Measurements from ENCODE around the gene LHFPL3. TPM values are rescaled to one million over a fixed set of nuclear protein-coding genes. Genes with fewer than 3 reads are reported as not detected.

LHFPL3 gene
- polyA plus RNA-seq, 1 donor = not detected

DNA sequence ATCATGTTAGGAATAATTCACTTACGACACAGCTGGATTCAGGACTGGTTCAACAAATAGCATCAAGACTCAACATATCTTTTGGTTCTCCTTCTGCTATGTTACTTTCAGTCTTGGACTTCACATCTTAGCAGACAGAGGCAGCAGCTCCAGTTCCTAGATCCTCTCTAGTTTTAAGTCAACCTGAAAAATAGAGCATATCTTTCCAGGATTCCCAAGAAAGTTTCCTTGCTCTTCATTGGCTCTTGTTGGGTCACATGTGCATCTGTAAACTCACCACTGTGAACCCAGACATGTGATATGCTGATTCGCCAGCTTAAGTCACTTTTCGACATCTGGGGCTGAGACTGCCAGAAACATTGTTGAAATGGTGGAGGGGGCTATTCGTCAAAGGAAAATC is 475.5 kb downstream of the LHFPL3 start:
- no peak for DNase-seq

DNA sequence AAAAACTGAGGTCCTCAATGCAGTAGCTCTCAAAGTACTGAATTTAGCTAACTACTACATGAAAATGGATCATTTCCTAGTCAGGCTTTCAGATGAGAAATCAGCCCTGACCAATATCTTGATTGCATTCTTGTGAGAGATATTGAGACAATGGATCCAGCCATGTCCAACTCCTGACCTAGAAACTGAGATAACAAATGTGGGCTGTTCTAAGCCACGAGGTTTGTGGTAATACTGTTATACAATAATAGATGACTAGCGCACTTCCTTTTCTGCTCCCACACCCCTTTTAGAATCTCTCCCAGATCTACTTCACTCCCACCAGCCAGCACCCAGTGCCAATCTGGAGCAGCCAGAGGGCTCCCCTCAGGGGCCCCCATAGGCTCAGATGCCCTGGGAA is 476.3 kb downstream of the LHFPL3 start:
- no peak for DNase-seq

DNA sequence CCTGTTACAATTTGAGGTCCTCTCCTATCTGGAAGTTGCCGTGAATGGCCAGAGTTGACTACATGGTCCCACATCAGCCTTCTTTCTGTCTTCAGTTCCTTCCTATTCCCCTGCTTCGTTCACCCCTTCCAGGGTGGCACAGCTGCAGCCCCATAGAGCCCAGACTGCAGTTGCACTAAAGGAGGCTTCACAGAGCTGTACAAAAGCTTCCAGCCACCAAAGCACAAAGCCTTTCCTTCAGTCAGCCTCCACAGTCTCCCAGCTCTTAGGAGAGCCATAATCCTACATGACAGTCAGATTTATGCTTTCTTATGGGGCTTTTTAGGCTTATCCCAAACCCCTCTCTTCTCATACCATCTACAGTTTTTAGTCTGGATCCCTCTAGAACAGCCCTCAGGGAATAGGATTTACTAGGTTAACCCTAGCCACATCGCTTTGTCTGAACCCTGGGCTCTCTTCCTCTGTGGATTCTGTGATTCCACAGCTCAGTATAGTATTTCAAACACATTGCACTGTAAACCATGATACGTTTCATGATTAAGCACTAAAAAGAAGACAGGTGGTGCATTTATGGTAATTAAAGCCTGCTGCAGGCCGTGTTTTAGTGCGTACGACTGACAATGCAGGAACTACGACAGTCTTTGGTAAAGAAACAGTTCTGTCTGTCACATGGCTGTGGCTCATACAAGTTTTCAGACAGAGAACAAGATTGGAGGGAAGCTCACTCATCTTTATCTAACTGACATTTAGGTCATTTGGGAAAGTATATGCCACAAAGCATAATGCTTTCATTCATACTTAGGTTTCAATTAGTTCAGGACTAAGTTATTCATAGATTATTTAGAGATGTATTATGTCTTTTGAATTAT is 477.3 kb downstream of the LHFPL3 start:
- DNase-seq = no peak

DNA sequence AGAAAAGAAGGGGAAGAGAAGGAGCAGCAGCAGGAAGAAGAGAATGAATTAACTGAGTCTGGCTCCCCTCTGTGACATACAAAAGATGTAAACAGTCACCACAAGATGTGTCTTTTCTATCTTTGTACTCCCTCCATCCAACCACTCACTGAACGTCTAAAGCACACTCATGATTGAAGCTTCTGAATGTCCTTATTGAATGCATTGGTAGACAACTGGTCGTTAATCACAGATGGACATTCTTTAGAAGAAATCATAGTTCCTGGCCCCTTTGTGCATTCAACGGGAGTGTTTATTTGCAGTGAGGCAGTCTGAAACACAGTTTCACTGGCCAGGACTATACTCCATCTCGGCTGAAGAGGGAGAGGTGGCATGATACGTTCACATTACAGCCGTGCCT is 479.3 kb downstream of the LHFPL3 start:
- DNase-seq = no peak

DNA sequence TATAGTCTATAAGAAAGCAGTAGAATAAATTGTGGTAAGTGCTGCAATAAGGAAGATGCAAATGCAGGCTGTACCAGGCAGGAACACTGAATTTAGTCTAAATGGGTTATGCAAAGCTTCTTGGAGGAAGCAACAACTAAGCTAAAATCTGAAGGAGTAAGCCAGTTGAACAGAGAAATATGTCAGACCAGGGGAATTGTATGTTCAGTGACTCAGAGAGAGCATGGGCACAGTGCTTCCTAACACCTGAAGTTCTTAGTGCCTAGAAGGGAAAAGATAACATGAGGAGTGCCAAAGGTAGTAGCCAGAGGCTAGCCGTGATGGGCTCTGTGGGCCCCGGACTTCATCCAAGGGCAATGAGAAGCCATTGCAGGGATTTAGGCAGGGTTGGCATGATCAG is 481.5 kb downstream of the LHFPL3 start:
- no peak for DNase-seq

DNA sequence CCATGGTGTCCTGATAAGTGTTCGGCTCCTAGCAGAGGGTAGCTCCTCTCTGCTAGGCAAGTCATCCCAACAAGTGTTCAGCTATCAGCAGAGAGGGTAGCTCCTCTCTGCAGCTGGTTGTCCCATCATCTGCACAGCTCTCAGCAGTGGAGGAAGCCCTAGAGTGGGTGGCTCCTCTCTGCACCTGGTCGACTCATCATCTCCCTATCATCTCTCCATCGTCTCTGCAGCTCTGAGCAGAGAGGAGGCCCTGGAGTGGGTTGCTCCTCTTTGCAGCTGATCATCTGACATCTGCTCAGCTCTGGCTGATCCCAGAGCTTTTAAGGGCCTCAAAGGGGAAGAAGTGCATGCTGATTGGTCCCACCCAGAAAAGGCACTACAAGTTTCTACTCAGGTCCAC is 485.7 kb downstream of the LHFPL3 start:
- DNase-seq = no peak

DNA sequence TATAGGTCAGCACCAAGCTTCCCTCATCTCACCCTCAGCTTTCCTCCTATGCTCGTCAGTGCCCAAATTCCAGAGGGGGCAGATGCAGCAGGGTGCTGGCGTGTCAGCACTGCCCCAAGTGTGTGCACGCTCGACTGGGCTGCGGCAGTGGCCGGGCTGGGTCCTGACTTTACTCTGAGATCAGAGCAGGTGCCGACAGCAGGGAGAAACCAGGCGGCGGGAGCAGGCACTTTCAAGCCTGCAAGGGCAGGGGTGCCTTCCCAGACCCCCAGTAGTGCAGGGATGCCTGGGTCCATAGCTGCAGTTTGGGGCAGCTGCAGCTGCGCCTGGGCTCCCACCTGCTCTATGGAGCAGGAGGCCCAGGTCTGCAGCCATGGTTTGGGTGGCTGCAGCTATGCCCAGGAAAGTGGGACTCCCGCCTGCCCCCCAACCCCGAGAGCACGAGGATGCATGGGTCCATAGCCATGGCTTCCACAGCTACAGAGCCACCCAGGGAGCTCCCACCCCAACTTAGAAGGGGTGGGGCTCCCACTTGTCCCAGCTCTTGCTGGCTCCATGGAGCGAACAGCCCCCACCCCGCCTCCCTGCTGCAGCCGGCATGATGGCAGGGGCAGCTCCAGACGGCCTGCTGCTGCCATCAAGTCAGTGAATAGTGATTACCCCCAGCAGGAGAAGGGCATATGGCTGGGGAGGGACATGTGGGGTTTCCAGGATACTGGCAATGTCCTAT is 486.4 kb downstream of the LHFPL3 start:
- DNase-seq = no peak

DNA sequence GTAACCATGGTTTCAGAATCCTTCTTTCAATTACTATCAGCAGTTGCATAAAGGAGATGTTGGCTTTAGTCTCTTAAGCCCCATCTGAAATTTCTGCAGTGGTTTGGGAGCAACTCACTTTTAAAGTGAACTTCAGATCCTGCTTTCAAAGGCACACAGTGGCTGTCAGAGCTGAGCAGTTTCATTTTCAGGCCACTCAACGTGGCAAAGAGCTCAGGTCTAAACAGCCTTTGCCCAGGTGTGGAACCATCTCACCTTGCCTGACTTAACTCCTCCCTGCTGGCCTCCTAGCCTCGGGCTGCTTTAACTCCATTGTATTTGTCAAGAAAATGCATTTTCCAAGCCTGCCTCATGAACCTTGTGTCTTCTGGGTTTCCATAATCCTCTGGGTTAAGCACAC is 488.1 kb downstream of the LHFPL3 start:
- no peak for DNase-seq

DNA sequence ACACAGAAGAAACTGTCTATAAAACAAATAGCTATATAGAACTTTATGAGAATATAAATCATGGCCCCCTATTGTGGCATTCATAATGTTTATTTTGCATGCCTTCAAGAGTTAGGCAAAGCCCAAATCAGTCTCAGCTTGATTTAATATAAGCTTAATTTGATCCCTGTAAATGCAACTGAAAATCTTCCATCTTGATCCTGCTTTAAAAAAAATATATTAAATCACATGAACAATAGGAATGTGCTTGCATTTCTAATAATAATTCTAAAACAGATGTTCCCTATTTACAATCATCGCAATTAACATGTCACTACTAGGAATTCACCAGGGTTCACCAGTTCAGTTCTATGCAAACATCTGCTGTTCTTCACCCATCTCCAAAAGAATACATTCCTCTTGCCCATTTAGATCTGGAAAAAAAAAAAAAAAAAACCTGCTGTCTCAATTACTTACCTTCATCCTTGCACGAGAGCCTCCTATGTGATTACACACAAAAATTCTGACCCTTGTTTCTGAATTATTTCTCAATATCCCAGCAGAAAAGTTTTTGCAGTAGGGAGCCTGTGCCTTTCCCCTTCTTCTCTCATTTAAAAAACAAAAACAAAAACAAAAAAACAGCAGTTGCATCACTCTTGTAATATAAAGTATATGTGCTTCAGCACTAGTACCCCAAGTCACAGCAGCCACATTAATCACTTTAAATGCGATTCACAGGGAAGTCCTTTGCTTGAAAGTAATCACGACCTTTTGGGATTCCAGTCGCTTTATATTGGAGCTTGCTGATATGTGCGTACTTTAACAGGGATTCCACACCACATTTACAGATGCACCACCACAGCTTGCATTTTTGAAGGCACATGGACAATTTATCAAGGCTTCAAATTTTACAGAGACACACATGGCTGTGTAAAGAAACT is 490.8 kb downstream of the LHFPL3 start:
- DNase-seq = no peak

DNA sequence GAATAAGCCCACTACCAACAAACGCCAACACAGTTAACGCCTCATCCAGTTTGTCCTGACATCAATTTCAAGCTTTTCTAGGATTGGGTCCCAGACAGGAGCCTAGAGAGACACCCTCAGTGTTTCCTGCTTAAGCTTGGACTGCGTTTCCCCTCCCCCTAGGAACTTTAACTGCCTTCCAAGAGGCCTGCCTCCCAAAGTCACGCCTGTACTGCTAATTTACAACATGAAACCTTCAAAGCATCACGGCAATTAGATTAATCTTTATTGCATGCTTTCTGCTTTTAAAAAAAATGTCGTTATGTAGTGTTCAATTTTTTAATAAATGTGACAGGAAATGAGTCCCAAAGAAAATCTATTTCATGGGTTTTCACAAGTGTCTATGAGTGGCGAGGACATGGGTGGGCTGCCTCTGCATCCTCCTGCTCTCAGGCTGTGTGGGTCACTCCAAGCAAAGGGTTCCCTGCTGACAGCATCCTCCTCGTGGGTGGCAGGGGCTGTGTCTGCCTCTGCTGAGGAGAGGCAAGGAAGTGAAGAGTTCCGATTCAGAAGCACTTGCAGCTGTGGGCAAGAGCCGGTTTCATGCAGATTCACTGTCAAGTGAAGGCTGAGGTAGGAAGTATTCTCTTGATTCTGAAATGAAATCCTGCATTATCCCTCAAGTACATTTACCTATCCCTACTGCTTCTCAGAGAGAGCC is 492.6 kb downstream of the LHFPL3 start:
- no peak for DNase-seq

DNA sequence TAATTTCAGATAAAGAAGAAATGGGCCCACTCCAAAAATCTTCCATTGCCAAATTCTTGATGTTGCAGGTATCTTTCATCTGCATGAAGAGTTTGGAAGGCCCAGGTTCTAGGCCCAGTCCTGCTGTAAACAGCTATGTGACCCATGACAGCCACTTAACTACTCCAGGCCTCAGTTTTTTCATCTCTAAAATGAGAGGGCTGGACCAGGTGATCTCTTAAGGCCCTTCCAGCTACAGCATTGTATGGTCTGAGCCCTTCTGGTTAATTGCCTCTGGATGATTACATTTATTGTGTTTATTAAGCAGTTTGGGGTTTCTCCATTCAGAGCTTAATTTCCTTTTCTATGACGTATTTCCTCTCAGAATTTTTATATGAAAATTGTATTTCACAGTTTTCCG is 494.8 kb downstream of the LHFPL3 start:
- DNase-seq = no peak

DNA sequence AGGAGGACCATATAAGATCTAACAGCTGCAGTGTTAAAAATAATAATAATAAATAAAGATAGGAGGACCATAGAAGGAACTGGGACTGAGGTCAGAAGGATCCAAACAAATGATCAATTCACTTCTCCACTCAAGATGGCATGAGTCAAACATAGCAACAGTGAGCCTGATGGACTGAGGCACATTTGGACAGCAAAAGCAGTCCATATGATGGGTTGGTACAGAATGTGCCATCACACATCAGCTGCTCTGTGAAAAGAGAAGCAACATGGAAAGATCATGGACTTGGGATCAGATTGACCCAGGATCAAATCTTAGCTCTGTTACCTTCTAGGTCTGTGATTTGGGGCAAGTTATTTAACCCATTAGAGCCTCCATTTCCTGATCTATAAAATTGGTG is 496.7 kb downstream of the LHFPL3 start:
- no peak for DNase-seq

DNA sequence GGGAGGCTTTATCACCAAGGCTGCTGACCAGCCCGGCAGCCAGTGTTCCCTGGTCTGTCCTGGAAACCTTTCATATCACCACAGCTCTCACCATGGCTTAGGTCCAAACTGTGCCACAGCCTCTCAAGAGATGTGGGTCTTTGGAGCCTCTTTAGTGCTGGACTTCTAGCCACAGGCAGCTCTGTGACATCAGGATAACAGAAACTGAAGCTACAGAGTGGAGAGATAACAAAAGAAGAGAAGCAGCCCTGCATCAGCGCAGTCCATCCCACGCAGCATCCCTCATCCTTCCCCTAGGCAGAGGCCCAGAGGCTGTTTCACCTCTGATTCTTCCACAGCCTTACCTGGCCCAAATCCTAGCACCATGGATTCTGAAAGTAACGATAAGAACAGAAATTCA is 497.7 kb downstream of the LHFPL3 start:
- no peak for DNase-seq

DNA sequence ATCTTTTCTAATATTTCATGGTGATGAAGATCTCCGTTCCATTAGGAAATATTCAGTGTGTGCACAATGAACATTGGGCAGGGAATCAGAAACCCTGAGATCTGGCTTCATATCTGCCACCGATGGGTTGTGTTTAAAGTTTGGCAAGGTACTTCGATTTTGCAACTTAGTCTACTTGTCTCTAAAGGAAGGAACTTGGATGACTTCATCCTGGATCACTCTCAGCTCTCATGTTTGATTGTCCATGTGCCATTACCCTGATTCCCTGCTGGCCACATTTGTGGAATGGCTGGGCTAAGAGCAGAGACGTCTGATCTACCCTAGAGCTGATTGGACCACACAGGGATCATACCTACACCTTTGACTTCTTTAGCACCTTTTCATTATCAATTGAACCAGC is 508.6 kb downstream of the LHFPL3 start:
- DNase-seq = no peak

DNA sequence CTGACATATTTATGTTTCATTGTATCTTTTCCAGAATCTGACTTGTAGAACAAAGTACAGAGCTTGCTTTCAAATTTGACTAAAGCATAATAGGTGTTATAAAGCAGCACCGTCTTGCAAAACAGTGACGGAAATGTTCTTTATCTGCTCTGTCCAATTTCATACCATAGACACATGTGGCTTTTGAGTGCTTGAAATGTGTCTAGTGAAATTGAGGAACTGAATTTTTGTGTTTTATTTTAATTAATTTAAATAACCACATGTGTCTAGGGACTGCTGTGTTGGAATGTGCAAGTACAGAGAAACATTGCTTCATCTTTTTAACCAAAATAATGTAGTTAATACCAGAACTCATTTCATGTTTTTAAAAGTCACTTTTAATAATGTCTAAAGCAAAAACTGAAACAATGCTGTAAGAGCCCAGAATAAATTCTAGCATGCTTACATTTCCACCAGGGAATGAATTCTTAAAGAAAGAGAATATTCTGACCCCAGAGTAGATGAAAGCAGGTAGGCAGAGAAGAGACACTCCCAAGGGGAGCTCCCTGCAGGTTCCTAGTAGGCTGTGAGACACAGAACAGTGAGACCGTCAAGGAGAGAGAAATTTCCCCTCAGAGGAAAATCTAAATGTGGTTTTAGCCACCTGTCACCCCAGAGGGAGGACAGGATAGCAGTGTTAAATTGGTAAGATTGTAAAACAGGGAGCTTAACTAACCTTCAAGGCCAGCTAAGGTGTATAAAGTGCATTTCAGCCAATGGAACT is 510.3 kb downstream of the LHFPL3 start:
- DNase-seq = no peak

DNA sequence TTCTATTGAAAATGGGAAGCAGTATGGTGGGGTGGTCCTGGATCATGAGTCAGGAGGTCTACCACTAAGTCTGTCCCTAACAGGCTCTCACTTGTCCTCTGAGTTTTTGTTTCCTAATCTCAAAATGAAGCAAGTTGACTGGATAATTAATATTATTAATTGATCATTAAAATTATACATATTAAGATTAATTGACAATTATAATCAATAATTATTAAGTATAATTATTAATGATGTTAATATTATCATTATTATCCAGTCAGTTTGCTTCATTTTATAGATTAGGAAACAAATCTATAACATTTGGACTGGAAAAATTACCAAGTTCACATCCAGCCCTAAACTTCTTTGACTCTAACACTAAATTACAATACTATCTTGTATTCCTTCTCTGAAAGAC is 511.4 kb downstream of the LHFPL3 start:
- DNase-seq = no peak

DNA sequence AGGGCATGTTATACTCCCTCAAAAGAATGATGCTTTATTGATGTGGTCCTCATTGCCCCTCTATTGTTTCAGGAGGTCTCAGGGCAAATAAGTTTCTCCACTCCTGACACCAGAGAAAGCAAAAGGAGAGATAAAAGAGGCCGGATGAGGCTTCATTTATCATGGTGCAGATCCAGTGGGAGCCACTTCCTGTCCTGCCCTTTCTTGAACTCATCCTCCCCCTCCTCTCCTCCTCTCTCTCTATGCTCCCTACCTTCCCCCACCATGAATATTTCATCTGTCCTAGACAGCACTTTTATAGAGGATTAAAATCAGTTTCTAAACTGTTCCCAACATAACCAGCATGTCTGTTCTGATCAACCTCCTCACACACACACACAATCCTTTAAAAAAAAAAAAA is 513.4 kb downstream of the LHFPL3 start:
- DNase-seq = no peak

DNA sequence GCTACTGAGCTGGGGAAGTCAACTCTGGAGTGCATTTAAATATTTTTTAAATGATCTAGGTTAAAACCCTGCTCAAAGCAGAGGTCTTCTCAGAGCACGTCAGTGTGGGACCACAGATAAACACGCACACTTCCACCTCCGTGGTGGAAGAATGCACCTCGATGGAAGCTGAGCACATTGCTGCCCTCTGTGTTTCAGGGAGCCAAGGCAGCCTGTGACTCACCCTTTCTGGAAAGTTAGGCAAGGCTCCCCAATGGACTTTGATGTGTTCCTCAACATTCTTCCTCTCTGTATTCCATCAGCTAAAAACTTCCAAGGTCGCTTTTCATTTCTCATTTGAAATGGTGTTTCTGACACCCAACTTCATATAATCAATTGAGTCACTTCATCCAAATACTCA is 514.8 kb downstream of the LHFPL3 start:
- DNase-seq = no peak

DNA sequence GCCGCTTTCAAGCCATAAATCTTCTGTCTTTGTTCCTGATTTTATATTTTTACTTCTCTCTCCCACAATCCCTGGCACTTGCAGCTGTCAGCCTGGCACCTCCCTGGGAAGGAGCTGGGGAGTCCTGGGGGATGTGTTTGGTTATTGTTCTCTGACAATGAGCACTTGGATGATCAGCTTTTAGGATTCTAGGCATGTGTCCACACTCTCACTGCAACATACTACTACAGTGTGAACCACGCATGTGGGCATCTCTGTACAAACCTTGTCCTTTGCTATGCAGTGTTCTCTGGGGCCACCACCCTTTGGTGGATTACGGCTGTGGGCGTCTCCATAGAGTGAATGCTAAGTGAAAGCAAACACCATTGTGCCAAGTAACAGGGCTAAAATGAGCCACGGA is 517.2 kb downstream of the LHFPL3 start:
- no peak for DNase-seq

DNA sequence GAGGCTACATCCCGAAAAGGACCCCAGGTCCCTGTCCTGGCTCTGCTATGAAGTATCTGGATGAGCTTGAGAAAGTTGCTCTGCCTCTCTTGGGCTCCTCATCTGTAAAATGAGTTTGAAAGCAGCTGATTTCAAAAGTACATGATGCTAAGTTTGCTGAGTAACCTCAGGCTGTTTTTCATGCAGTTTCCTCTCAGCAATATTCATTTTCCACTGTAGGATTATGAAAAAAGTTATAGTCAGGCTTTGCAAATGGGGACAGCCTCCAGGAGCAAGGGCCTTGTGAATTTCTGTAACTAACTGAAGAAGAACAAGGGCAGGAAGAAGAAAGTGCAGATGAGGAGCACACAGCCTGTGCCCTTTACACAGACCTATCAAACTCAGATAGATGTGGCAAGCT is 518.3 kb downstream of the LHFPL3 start:
- no peak for DNase-seq

DNA sequence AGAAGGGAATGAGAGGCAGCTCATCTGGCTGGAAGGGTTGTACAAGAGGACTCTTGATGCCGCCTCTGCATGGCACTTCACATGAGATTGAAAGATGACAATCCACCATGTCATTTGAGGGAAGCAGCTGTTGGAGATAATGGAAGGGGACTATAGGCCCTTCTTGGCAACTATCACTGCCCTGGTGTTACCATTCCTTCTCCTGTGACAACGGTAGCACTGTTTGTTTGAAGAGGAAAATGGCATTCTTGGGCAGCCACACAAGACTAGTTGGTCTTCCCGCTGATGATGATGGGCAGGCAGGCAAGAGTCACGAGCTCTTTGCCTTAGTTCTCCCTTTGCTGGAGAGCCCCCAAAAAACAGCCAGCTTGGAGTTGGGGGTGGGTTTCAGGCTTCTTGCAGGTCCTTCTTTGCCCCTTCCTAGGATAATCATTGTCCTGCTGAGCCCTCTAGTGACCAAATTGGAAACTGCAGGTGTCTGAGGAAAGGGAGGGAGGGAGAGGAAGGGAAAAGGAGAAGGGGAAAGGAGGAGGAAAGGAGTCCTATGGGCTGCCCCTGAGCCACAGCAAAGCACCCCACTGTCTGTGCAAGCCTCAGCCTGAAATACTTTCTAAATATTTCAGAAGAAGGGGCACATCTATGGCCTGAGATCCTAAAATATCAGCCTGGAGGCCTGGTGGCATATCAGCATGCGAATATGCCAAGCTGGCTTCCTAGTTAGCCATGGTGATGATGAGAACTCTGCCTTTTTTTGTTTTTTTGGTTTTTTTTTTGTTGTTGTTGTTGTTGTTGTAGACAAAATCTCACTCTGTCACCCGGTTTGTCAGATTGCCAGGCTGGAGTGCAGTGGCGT is 520.0 kb downstream of the LHFPL3 start:
- peak; percentile 37 for DNase-seq
